KOPT-K1 (cell line): Measurements from ENCODE around the gene CDKN2C.

Experiments used
- H3K27ac ChIP-seq: fragments of 200-600 bp; sonication (generic); 2 replicates; pipeline ENCODE4 v1.5.1; 2016; ENCODE audit warnings: antibody characterized with exemption, mild to moderate bottlenecking, low read depth, low read length; ENCODE audit not compliant: poor library complexity, severe bottlenecking
- H3K36me3 ChIP-seq: fragments of 200-600 bp; sonication (generic); 2 replicates; pipeline ENCODE4 v1.5.1; 2017; ENCODE audit warnings: antibody characterized with exemption, mild to moderate bottlenecking, low read length, moderate library complexity; ENCODE audit not compliant: insufficient read depth
- H3K9me3 ChIP-seq: fragments of 200-600 bp; sonication (generic); 2 replicates; pipeline ENCODE4 v1.5.1; 2017; ENCODE audit warnings: antibody characterized with exemption, low read length, mild to moderate bottlenecking; ENCODE audit not compliant: insufficient read depth, poor library complexity, severe bottlenecking

CDKN2C gene

GRCh38 chr1:51009381-51009780 is 39.3 kb downstream of the CDKN2C start:
- H3K27ac ChIP-seq = no peak overlapping the region
- H3K9me3 ChIP-seq = no peaks in the 10 kb centered on the region
- H3K36me3 ChIP-seq = no peaks in the 10 kb centered on the region

GRCh38 chr1:51014878-51015277 is 44.8 kb downstream of the CDKN2C start:
- H3K27ac ChIP-seq = no peak overlapping the region
- no peaks in the 10 kb centered on the region for H3K9me3 ChIP-seq
- H3K36me3 ChIP-seq = no peaks in the 10 kb centered on the region

- Histone ChIP-seq H3K9me3 (no peaks in the 10 kb centered on the region), H3K27ac (no peak overlapping the region), H3K36me3 (no peaks in the 10 kb centered on the region)
These were observed 49.8 kb downstream of the CDKN2C start for GRCh38 chr1:51019811-51020210.
